Measurements from ENCODE around the gene CMTR1.

Gene CMTR1

DNA sequence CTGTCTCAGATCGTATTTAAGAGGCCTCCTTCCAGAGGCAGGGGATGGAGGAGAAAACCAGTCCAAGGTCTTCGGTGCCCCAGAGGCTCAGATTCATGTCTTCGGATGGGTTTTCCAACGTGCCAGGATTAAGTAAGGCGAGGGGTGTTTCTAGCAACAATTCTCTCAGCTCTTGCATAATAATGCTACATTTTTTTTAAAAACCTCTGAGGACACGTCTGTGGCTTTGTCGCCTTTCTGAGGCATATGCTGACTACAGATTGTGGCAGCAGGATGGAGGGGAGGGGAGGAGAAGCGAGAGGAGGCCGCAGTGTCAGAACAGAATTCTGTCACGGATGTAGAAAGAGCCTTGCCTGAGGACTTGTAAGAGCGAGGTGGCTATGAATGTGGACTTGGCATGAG is 84.4 kb downstream of the CMTR1 start:
- TF ChIP-seq FOXP2 (optimal IDR thresholded peaks at IDR 0.05; ENCODE audit: borderline replicate concordance, extremely low read depth, extremely low read length, insufficient read depth) (no peak), POLR2AphosphoS5 (IDR thresholded peaks at IDR 0.05; ENCODE audit: low read depth, low read length) (no peak), SIN3A (IDR thresholded peaks at IDR 0.05; ENCODE audit: borderline replicate concordance, insufficient read depth, low read length) (no peak), TAF1 (IDR thresholded peaks at IDR 0.05; ENCODE audit: borderline replicate concordance, insufficient read depth, low read length) (no peak)
- TF ChIP-seq, protein P1, sequence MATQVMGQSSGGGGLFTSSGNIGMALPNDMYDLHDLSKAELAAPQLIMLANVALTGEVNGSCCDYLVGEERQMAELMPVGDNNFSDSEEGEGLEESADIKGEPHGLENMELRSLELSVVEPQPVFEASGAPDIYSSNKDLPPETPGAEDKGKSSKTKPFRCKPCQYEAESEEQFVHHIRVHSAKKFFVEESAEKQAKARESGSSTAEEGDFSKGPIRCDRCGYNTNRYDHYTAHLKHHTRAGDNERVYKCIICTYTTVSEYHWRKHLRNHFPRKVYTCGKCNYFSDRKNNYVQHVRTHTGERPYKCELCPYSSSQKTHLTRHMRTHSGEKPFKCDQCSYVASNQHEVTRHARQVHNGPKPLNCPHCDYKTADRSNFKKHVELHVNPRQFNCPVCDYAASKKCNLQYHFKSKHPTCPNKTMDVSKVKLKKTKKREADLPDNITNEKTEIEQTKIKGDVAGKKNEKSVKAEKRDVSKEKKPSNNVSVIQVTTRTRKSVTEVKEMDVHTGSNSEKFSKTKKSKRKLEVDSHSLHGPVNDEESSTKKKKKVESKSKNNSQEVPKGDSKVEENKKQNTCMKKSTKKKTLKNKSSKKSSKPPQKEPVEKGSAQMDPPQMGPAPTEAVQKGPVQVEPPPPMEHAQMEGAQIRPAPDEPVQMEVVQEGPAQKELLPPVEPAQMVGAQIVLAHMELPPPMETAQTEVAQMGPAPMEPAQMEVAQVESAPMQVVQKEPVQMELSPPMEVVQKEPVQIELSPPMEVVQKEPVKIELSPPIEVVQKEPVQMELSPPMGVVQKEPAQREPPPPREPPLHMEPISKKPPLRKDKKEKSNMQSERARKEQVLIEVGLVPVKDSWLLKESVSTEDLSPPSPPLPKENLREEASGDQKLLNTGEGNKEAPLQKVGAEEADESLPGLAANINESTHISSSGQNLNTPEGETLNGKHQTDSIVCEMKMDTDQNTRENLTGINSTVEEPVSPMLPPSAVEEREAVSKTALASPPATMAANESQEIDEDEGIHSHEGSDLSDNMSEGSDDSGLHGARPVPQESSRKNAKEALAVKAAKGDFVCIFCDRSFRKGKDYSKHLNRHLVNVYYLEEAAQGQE (IDR thresholded peaks at IDR 0.05; ENCODE audit: insufficient read depth in 1 of 2, low read depth in 2 of 2, low read length in 2 of 2): no peak

DNA sequence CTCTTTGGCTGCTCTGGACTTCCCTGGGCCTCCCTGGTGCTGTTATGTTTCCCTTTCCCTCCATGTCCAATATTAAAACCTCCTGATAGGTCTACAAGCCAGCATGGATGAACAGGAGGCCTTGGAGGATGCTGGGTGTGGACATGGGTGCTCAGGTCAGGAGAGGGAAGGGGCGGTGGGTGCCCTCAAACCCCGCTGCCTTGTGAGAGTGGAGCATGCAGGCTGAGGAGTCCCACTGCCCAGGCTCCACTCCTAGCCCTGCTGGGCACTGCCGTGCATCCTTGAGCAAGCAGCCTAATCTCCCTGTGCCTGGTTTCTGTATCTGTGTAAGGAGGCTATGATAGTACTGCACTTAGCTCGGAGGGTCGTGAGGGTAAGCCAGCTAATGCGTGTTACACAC is 85.1 kb downstream of the CMTR1 start:
- TF ChIP-seq TAF1 (IDR thresholded peaks at IDR 0.05; ENCODE audit: borderline replicate concordance, insufficient read depth, low read length) (no peak), SIN3A (IDR thresholded peaks at IDR 0.05; ENCODE audit: borderline replicate concordance, insufficient read depth, low read length) (no peak), POLR2AphosphoS5 (IDR thresholded peaks at IDR 0.05; ENCODE audit: low read depth, low read length) (no peak), FOXP2 (optimal IDR thresholded peaks at IDR 0.05; ENCODE audit: borderline replicate concordance, extremely low read depth, extremely low read length, insufficient read depth) (no peak)
- TF ChIP-seq, protein P1 (IDR thresholded peaks at IDR 0.05; ENCODE audit: insufficient read depth in 1 of 2, low read depth in 2 of 2, low read length in 2 of 2): no peak

DNA sequence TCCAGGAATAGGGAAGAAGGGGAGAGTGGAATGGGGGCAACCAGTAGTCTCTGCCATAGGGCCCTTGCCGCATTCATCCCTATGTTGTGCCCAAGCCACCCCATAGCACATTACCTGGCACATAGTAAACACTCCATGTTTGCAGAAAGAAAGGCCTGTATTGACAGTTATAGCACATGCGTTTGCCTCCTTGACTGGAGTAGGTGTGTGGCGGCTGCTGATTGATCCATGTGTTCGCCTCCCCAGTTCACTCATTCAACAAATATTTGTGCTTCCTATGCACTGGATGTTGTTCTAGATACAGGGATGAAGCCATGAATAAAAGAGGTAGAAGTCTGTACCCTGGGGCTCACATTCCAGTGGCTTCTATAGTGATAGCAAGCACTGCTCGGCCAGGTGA is 86.4 kb downstream of the CMTR1 start:
- TF ChIP-seq POLR2AphosphoS5 (IDR thresholded peaks at IDR 0.05; ENCODE audit: low read depth, low read length): no peak
- no peak for TF ChIP-seq FOXP2 (optimal IDR thresholded peaks at IDR 0.05; ENCODE audit: borderline replicate concordance, extremely low read depth, extremely low read length, insufficient read depth)
- TF ChIP-seq, protein P1 (IDR thresholded peaks at IDR 0.05; ENCODE audit: insufficient read depth in 1 of 2, low read depth in 2 of 2, low read length in 2 of 2): no peak
- no peak for TF ChIP-seq TAF1 (IDR thresholded peaks at IDR 0.05; ENCODE audit: borderline replicate concordance, insufficient read depth, low read length)
- no peak for TF ChIP-seq SIN3A (IDR thresholded peaks at IDR 0.05; ENCODE audit: borderline replicate concordance, insufficient read depth, low read length)

DNA sequence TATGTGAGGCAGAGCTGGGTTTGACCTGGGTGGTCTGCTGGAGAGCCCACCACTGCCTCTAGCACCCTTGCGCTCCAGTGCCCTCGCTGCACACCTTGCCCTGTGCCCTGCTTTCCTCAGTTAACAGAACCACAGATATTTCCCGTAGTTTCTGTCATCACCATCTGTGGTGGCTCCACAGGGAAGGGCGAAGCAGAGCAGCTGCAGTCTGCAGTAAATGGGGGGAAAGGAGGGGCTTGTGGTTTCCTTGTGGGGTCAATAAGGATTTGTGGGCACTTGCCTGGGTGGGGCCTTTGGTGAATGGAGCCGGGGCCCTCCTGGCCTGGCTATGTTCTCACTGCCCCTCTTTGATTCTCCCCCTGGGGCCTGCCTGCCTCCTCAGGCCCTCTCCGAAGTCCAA is 87.9 kb downstream of the CMTR1 start:
- no peak for TF ChIP-seq POLR2AphosphoS5 (IDR thresholded peaks at IDR 0.05; ENCODE audit: low read depth, low read length)

DNA sequence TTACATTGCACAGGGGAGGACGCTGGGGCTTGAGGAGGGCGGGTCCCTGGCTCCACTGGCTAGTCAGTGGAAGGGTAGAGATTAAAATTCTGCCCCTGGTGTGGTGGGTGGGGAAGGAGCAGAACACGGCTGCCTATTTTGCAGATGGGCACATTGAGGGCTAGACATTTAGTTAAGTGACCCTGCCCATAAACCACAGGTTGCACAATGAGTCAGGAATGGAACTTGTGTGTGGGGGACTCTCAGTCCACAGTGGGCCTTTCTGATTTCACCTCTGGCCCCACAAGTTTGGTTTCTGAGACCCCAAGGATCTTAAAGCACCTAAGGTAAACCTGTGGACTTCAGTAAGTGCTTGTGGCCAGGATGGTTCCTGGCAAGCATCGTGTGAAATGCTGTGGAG is 88.7 kb downstream of the CMTR1 start:
- TF ChIP-seq, protein P1 (IDR thresholded peaks at IDR 0.05; ENCODE audit: insufficient read depth in 1 of 2, low read depth in 2 of 2, low read length in 2 of 2): no peak
- TF ChIP-seq SIN3A (IDR thresholded peaks at IDR 0.05; ENCODE audit: borderline replicate concordance, insufficient read depth, low read length) (no peak), POLR2AphosphoS5 (IDR thresholded peaks at IDR 0.05; ENCODE audit: low read depth, low read length) (no peak), TAF1 (IDR thresholded peaks at IDR 0.05; ENCODE audit: borderline replicate concordance, insufficient read depth, low read length) (no peak), FOXP2 (optimal IDR thresholded peaks at IDR 0.05; ENCODE audit: borderline replicate concordance, extremely low read depth, extremely low read length, insufficient read depth) (no peak)
